Esophagus muscularis mucosa (tissue), 4 donors: ENCODE results near the gene CUBN. TPM values are rescaled to one million over a fixed set of nuclear protein-coding genes. Genes with fewer than 3 reads are reported as not detected.
"Not testable (repeated sequence)": the region's sequence is repeated elsewhere in the genome, so short reads cannot be mapped to it uniquely, and the experiment has no call there.

ENCODE experiments used
- DNase-seq: peaks from one replicate; pipeline ENCODE4 v3.0.0-alpha.2; 2017; ENCODE audit errors: extremely low spot score
- H3K27ac ChIP-seq, 4 donors: fragments of 200-600 bp; sonication (generic); replicated peaks in 1 of 4; 1 replicate in 3 of 4; 2 replicates in 1 of 4; pipeline ENCODE4 v1.5.1; 2016 to 2019; ENCODE audit warnings: mild to moderate bottlenecking in 1 of 4
- H3K27me3 ChIP-seq, 4 donors: fragments of 200-600 bp; sonication (generic); one replicate each; pipeline versions ENCODE4 v1.5.1 to v1.6.0; 2016 to 2019
- H3K36me3 ChIP-seq, 4 donors: fragments of 200-600 bp; sonication (generic); one replicate each; pipeline ENCODE4 v1.5.1; 2016 to 2019
- H3K4me1 ChIP-seq, 4 donors: fragments of 200-600 bp; sonication (generic); one replicate each; pipeline ENCODE4 v1.5.1; 2016 to 2019
- H3K4me3 ChIP-seq, 4 donors: fragments of 200-600 bp; sonication (generic); 1 replicate in 2 of 4; 2 replicates in 2 of 4; pipeline ENCODE4 v1.5.1; 2016 to 2019; ENCODE audit warnings: mild to moderate bottlenecking in 4 of 4, moderate library complexity in 1 of 4
- H3K9me3 ChIP-seq, 4 donors: fragments of 200-600 bp; sonication (generic); 1 replicate in 3 of 4; 2 replicates in 1 of 4; pipeline ENCODE4 v1.5.1; 2016 to 2019
- CTCF ChIP-seq, 3 experiments: fragments of 200-600 bp in 2 of 3; fragments of 450-650 bp in 1 of 3; sonication (generic) in 2 of 3; IDR thresholded peaks; one replicate each; pipeline ENCODE4 v1.5.1; 2017 to 2019; ENCODE audit warnings: antibody characterized with exemption in 3 of 3, mild to moderate bottlenecking in 2 of 3, moderate library complexity in 1 of 3
- EP300 ChIP-seq: sonication (generic); formaldehyde crosslinking; IDR thresholded peaks from one replicate; pipeline ENCODE4 v1.6.1; 2017; ENCODE audit warnings: antibody characterized with exemption
- POLR2A ChIP-seq: fragments of 450-650 bp; IDR thresholded peaks from one replicate; pipeline ENCODE4 v1.6.1; 2017; ENCODE audit warnings: antibody characterized with exemption, moderate library complexity, mild to moderate bottlenecking, low read depth
- POLR2AphosphoS5 ChIP-seq, 2 donors: sonication (generic); formaldehyde crosslinking; IDR thresholded peaks; one replicate each; pipeline ENCODE4 v1.6.1; 2017; ENCODE audit warnings: antibody characterized with exemption in 2 of 2
- WGBS: methylation state at CpG from one replicate; pipeline ENCODE4 v1.1.5; 2018; 5-methylcytosine and 5-hydroxymethylcytosine counted together
- intact Hi-C: fragments of 100-400 bp; cut with DNase I; formaldehyde crosslinking; loops from one replicate; pipeline ENCODE4 v1.15.1; 2023
- total RNA-seq, 4 donors: library from RNA; depleted of rRNA; stranded (reverse); fragments of >200 nt; gene quantifications; one replicate each; pipeline versions ENCODE4 v1.1.0 to v1.2.1, GENCODE V29; 2016

Gene CUBN
- total RNA-seq, 4 donors from 2014 or later = 1.3 to 4.6 (median 2.3) TPM

GRCh38 chr10:16835228-16835627 lies 294.4 kb downstream of the CUBN start:
- intact Hi-C loops = no loop called here
- Histone ChIP-seq H3K27ac (no peak overlapping the region), H3K36me3 (no peaks in the 10 kb centered on the region), H3K4me3 (no peak overlapping the region), H3K27me3 (no peaks in the 10 kb centered on the region), H3K4me1 (peaks cover 4 to 11% (median 11%) of the 10 kb centered on the region in 4 donors), H3K9me3 (no peaks in the 10 kb centered on the region)
- 82% methylated on average over 8 of the region's 8 CpGs for WGBS
- TF ChIP-seq POLR2A (no peak), EP300 (no peak), POLR2AphosphoS5 (IDR thresholded peaks at IDR 0.05) (no peak), CTCF (IDR thresholded peaks at IDR 0.05) (no peak)
- no peak for DNase-seq

- WGBS = 55% methylated on average over 10 of the region's 11 CpGs
- Histone ChIP-seq H3K36me3 (no peaks in the 10 kb centered on the region), H3K4me1 (peaks cover 9 to 28% (median 23%) of the 10 kb centered on the region in 4 donors), H3K9me3 (no peaks in the 10 kb centered on the region), H3K4me3 (no peak overlapping the region), H3K27ac (peak overlapping the region; percentile 43 to 67 (median 62)), H3K27me3 (no peaks in the 10 kb centered on the region)
- intact Hi-C loops = no loop called here
- no peak for DNase-seq
- TF ChIP-seq POLR2A (no peak), POLR2AphosphoS5 (IDR thresholded peaks at IDR 0.05) (no peak), EP300 (no peak), CTCF (IDR thresholded peaks at IDR 0.05) (no peak)
Observed at GRCh38 chr10:16832351-16833080, 297.1 kb downstream of the CUBN start.

GRCh38 chr10:16828701-16829175 lies 300.9 kb downstream of the CUBN start:
- Histone ChIP-seq H3K4me3 (no peak overlapping the region), H3K9me3 (no peaks in the 10 kb centered on the region), H3K27ac (peak overlapping the region in 3 of 4 donors; percentile 35 to 62 (median 53)), H3K36me3 (no peaks in the 10 kb centered on the region), H3K4me1 (peaks cover 9 to 28% (median 23%) of the 10 kb centered on the region in 4 donors), H3K27me3 (no peaks in the 10 kb centered on the region)
- 14% methylated on average over 9 of the region's 9 CpGs for WGBS
- intact Hi-C loops = loop anchor here (1.0 to 5.0 kb wide), 2 partner anchors 429 to 604 kb away; no protein-coding TSS in a partner anchor
- no peak for TF ChIP-seq EP300
- no peak for TF ChIP-seq CTCF (IDR thresholded peaks at IDR 0.05)
- no peak for TF ChIP-seq POLR2AphosphoS5 (IDR thresholded peaks at IDR 0.05)
- no peak for TF ChIP-seq POLR2A
- DNase-seq = no peak

- WGBS = 3% methylated on average over 7 of the region's 11 CpGs
- intact Hi-C loops = loop anchor here (1.0 to 5.0 kb wide), 2 partner anchors 429 to 604 kb away; no protein-coding TSS in a partner anchor
- TF ChIP-seq POLR2AphosphoS5 (IDR thresholded peaks at IDR 0.05) (no peak), CTCF (IDR thresholded peaks at IDR 0.05) (peak; percentile 47 to 68 (median 47))
- Histone ChIP-seq H3K9me3 (no peaks in the 10 kb centered on the region), H3K36me3 (no peaks in the 10 kb centered on the region), H3K4me1 (peaks cover 9 to 25% (median 21%) of the 10 kb centered on the region in 4 donors), H3K27ac (peak overlapping the region in 3 of 4 donors; percentile 35 to 62 (median 53)), H3K4me3 (peak overlapping the region in 1 of 4 donors; percentile 12), H3K27me3 (no peaks in the 10 kb centered on the region)
- DNase-seq = no peak
Observed at GRCh38 chr10:16828114-16828568, 301.5 kb downstream of the CUBN start.

GRCh38 chr10:16827474-16827873 lies 302.1 kb downstream of the CUBN start:
- not testable (repeated sequence) for H3K27me3 ChIP-seq, H3K36me3 ChIP-seq, H3K9me3 ChIP-seq, DNase-seq
- WGBS = 59% methylated on average over 8 of the region's 8 CpGs
- intact Hi-C loops = loop anchor here (5.0 kb wide), 1 partner anchor 605 kb away; no protein-coding TSS in a partner anchor
- H3K4me1 ChIP-seq = peaks cover 8 to 19% (median 14%) of the 10 kb centered on the region in 4 donors
- peak overlapping the region in 1 of 4 donors; percentile 12 for H3K4me3 ChIP-seq
- H3K27ac ChIP-seq = peak overlapping the region in 2 of 4 donors; percentile 1 to 62
